GM21576 (cell line): ENCODE data around the gene OR52I1.

Experiments
- ATAC-seq: cut with Tn5 transposase; IDR thresholded peaks from one replicate; pipeline ENCODE4 v1.9.1; 2021; ENCODE audit warnings: mild to moderate bottlenecking, moderate library complexity; ENCODE audit not compliant: unreplicated experiment

OR52I1 gene

GRCh38 chr11:4593739-4594138 lies at the start of gene OR52I1:
TSS of gene OR52I1 (plus strand) at chr11:4594039. CDS start at chr11:4594039, 0 bp downstream.
- ATAC-seq, result no peak

GRCh38 chr11:4544891-4545290 lies 48.9 kb upstream of the OR52I1 start, which contains the start of gene OR52M1:
TSS of gene OR52M1 (plus strand) at chr11:4545191. CDS start at chr11:4545191, 0 bp downstream.
- no peak for ATAC-seq

- ATAC-seq, result no peak
Observed at GRCh38 chr11:4546878-4547277, 47.0 kb upstream of the OR52I1 start.

- ATAC-seq, result no peak
Observed at GRCh38 chr11:4547416-4547815, 46.4 kb upstream of the OR52I1 start.

- no peak for ATAC-seq
Observed at GRCh38 chr11:4551346-4551979, 42.4 kb upstream of the OR52I1 start.

GRCh38 chr11:4559527-4560440 lies 34.1 kb upstream of the OR52I1 start:
- ATAC-seq, result no peak

- ATAC-seq, result no peak
Observed at GRCh38 chr11:4560467-4560866, 33.4 kb upstream of the OR52I1 start.

- ATAC-seq, result no peak
Observed at GRCh38 chr11:4565371-4565770, 28.5 kb upstream of the OR52I1 start.

- ATAC-seq, result no peak
Observed at GRCh38 chr11:4569075-4569474, 24.8 kb upstream of the OR52I1 start.

GRCh38 chr11:4576880-4577279 lies 17.0 kb upstream of the OR52I1 start:
- no peak for ATAC-seq

- no peak for ATAC-seq
Observed at GRCh38 chr11:4577761-4578160, 16.1 kb upstream of the OR52I1 start.

GRCh38 chr11:4578624-4579023 lies 15.2 kb upstream of the OR52I1 start:
- ATAC-seq, result no peak

GRCh38 chr11:4580124-4580523 lies 13.7 kb upstream of the OR52I1 start:
- ATAC-seq, result no peak

- no peak for ATAC-seq
Observed at GRCh38 chr11:4581443-4581842, 12.4 kb upstream of the OR52I1 start, which contains the start of gene OR52I2. TSS of gene OR52I2 (plus strand) at chr11:4581743.

- no peak for ATAC-seq
Observed at GRCh38 chr11:4589017-4589416, 4.8 kb upstream of the OR52I1 start.

GRCh38 chr11:4605057-4605456 lies 11.2 kb downstream of the OR52I1 start:
- no peak for ATAC-seq

- no peak for ATAC-seq
Observed at GRCh38 chr11:4606231-4607015, 12.6 kb downstream of the OR52I1 start.

GRCh38 chr11:4607096-4607495 lies 13.3 kb downstream of the OR52I1 start:
- no peak for ATAC-seq

- ATAC-seq, result peak; percentile 99
Observed at GRCh38 chr11:4607781-4608666, 14.2 kb downstream of the OR52I1 start, which contains the start of gene TRIM68. TSS of gene TRIM68 (minus strand) at chr11:4608231. CDS start at chr11:4605504, 2,727 bp downstream.
